GM12864 (cell line): ENCODE data around the gene ZNF574.

ENCODE experiments used
- DNase-seq: peaks from one replicate; pipeline ENCODE4 v3.0.0-alpha.2; 2011; ENCODE audit warnings: low read depth
- H3K4me3 ChIP-seq: 2 replicates; pipeline ENCODE4 v1.5.1; 2011; ENCODE audit warnings: mild to moderate bottlenecking, low read depth, low read length, control low read depth
- TF ChIP-seq, protein P1 (sequence below): IDR thresholded peaks from 2 replicates; pipeline ENCODE4 v1.5.1; 2011; ENCODE audit warnings: low read depth, mild to moderate bottlenecking, moderate library complexity, low read length, control low read depth, inconsistent platforms; ENCODE audit errors: missing control alignments

Gene ZNF574

DNA sequence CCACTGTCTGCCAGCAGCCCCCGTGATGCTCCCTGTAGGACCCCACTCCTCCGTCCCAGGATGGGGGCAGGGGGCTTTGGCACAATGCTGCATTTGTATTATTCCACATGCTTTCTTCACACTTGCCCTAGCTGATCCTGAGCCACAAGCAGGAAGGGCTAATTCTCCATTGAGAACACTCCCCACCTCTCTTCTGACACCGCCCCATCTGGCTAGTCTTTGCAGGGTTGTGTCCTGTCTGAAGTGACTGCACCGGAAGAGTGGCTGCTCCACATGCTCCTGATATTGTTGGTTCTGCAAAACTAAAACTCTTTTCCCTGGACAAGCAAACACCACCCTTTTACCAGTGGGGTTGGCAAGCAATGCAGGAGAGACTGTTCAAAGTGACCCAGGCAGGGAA, 18.0 kb downstream of the ZNF574 start:
- TF ChIP-seq, protein P1, sequence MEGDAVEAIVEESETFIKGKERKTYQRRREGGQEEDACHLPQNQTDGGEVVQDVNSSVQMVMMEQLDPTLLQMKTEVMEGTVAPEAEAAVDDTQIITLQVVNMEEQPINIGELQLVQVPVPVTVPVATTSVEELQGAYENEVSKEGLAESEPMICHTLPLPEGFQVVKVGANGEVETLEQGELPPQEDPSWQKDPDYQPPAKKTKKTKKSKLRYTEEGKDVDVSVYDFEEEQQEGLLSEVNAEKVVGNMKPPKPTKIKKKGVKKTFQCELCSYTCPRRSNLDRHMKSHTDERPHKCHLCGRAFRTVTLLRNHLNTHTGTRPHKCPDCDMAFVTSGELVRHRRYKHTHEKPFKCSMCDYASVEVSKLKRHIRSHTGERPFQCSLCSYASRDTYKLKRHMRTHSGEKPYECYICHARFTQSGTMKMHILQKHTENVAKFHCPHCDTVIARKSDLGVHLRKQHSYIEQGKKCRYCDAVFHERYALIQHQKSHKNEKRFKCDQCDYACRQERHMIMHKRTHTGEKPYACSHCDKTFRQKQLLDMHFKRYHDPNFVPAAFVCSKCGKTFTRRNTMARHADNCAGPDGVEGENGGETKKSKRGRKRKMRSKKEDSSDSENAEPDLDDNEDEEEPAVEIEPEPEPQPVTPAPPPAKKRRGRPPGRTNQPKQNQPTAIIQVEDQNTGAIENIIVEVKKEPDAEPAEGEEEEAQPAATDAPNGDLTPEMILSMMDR: no peak
- H3K4me3 ChIP-seq: no peak overlapping the region
- DNase-seq: no peak

DNA sequence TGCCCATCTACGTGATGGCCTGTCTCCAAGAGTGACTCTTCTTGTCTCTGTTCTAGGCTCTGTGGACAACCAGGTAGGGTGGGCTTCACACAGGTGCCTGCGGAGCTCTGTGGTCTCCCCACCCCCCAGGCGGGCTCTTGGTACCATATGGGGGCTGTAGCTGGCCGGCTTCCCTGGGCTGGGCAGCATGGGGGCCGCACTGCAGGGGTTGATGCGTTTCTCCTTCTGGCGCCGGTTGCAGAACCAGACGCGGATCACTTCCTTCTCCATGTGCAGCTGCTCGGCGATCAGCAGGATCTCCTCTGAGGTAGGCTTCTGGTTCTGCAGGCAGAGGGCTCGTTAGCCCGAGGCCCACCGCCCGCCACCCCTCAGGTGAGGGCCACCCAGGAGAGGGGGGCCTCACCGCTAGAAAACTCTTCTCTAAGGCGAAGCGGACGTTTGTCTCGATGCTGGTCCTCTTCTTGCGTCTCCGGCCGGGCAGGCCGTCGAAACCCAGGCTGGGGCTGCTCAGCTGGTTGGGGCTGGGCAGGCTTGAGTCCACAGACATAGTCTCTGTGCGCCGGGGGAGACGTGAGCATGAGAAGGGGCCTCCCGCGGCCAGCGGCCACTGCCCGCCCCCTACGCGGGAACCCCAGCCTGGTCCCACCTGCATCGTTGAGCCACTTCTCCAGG, 19.3 kb downstream of the ZNF574 start:
- H3K4me3 ChIP-seq: no peak overlapping the region
- TF ChIP-seq, protein P1: no peak
- DNase-seq: no peak

DNA sequence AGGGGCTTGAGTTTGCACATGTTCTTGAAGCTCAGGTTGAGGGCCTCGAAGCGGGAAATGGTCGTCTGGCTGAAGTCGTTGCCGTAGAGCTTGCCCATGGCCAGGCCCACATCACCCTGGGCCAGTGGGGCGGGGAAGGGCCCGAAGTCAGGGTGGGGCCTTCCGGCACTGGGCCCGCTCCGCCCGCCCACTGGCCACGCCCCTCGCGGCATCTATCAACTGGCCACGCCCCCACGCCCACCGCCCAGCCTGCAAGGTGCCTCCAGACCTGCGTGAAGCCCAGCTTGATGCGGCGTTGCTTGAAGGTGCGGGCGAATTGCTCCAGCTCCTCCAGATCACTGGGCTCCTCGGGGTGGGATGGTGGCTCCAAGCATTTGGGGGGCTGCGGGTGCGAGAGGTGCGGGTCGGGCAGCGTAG, 19.9 kb downstream of the ZNF574 start:
- TF ChIP-seq, protein P1: no peak
- H3K4me3 ChIP-seq: no peak overlapping the region
- DNase-seq: no peak

DNA sequence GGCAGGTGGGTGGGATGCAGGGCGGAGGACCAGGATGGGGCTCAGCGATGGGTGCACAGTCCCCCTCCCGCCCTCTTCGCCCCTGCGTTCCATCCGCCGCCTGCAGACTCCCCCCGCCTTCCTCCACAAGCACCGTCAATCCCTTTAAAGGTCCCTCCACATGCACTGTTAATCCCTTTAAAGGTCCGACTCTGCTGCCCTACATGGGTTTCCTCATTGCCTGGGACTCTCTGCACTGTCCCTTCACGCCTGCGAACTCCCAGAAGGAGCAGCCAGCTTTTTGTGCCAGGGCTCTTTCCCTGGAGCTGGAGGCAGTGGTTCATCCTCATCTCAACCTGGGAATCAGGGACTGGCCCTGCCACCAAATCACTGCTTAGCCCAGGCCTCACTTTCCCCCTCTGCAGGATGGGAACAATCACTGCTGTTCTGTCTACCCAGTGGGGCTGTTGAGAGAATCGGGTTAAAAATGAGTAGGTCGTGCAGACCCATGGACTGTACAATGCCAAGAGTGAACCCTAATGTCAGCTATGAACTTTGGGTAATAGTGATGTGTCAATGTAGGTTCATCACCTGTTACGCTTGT, 20.4 kb downstream of the ZNF574 start:
- H3K4me3 ChIP-seq: no peak overlapping the region
- DNase-seq: no peak
- TF ChIP-seq, protein P1: no peak

DNA sequence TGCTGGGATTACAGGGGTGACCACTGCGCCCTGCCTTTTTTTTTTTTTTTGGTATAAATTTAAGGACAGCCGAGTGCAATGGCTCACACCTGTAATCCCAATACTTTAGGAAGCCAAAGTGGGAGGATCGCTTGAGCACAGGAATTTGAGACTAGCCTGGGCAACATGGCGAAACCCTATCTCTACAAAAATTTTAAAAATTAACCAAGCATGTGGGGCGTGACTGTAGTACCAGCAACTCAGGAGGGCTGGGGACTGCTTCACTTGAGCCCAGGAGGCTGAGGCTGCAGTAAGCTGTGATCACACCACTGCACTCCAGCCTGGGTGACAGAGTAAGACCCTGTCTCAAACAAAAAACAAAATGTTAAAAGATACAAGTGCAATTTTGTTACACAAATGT, 21.5 kb downstream of the ZNF574 start:
- DNase-seq: no peak
- no peak overlapping the region for H3K4me3 ChIP-seq
- TF ChIP-seq, protein P1: no peak

DNA sequence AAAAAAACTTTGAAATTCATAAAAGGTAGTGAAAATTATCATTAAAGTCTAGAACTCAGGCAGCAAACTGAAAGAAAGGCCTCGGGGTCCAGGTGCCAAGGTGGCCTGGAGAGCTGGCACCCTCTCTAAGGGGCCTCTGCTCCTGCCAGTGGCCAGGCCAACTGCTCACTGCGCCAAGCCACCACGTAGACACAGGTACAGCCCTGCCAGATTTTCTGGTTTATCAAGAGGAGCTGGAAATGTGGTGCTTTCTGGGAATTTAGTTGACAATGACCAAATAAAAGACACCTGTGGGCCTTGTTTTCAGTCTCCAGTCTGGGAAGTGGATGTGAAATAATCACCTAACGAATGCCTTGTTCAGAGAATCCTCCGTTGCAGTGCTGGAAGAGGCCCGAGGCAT, 22.8 kb downstream of the ZNF574 start:
- no peak for DNase-seq
- TF ChIP-seq, protein P1: no peak
- no peak overlapping the region for H3K4me3 ChIP-seq
